Activated CD4-positive, alpha-beta T cell treated with anti-CD3 and anti-CD28 coated beads, Interleukin-2, amount 10 ng/mL, durations not matched to agents 24 days and 14 days (primary cell): ENCODE measurements around the gene COX5A. TPM values are rescaled to one million over a fixed set of nuclear protein-coding genes. Genes with fewer than 3 reads are reported as not detected.
"Not testable (repeated sequence)": the region's sequence is repeated elsewhere in the genome, so short reads cannot be mapped to it uniquely, and the experiment has no call there.

Source experiments
- DNase-seq: peaks from one replicate; pipeline ENCODE4 v3.0.0; 2022
- H3K27ac Mint-ChIP-seq: one replicate; pipeline ENCODE4 v1.8.0; 2022; ENCODE audit warnings: mild to moderate bottlenecking, mixed read lengths
- H3K27me3 Mint-ChIP-seq: one replicate; pipeline ENCODE4 v1.8.0; 2022; ENCODE audit warnings: mixed read lengths
- H3K36me3 Mint-ChIP-seq: one replicate; pipeline ENCODE4 v1.8.0; 2022; ENCODE audit warnings: low read depth, mild to moderate bottlenecking, mixed read lengths
- H3K4me1 Mint-ChIP-seq: one replicate; pipeline ENCODE4 v1.8.0; 2021; ENCODE audit warnings: mixed read lengths
- H3K4me3 Mint-ChIP-seq: one replicate; pipeline ENCODE4 v1.8.0; 2022; ENCODE audit warnings: mild to moderate bottlenecking, moderate library complexity, mixed read lengths
- H3K9me3 Mint-ChIP-seq: one replicate; pipeline ENCODE4 v1.8.0; 2021; ENCODE audit warnings: mixed read lengths
- intact Hi-C: fragments of 100-400 bp; cut with micrococcal nuclease; formaldehyde crosslinking; loops from one replicate; pipeline ENCODE4 v1.15.1; 2023
- total RNA-seq: library from RNA; stranded (reverse); gene quantifications from 2 replicates; pipeline ENCODE4 v1.2.3, GENCODE V29; 2022

COX5A gene
- total RNA-seq, 1 donor from 2014 or later, result 317 TPM

DNA sequence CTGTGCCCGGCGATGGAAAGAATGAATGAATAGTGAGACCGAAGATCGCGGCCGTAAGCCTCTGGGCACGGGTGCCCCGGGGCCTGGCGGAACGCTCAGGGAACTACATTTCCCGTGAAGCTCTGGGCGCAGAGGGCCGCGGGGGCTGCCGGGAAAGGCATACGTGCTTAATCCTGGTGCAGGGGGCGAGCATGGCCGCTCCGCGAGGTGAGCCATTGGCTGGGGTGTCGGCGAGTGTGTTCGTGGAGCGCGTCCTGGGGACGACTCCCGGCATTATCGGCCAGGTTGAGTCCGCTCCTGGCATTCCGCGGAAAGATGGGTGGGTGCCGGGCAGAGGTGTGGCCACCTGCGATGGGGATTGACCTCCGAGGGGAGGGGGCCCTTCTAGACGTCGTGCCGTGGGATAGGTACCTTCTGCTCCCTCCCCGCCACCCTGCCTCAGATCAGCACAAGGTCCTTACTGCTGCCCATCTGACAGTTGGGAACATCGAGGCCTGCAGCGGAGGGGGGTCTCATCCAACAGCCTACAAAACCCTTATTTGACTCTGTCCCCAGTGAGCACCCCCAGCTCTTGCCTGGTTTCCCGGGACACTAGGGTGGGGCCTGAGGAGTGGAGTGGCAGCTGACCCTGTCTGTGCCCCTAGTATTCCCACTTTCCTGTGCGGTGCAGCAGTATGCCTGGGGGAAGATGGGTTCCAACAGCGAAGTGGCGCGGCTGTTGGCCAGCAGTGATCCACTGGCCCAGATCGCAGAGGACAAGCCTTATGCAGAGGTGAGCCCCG lies 47.8 kb downstream of the COX5A start, which contains the start of gene MPI:
MPI (plus strand) TSS at position 160 of the 782 bp plus-strand sequence; CDS start at position 192, 32 bp downstream.
- Mint-ChIP-seq H3K9me3 (no peaks in the 10 kb centered on the region), H3K4me3 (peak within 1 kb of the TSS; percentile 80), H3K4me1 (peaks cover 39% of the 10 kb centered on the region), H3K27ac (peak within 1 kb of the TSS; percentile 84), H3K27me3 (no peaks in the 10 kb centered on the region), H3K36me3 (peaks cover 32% of the 10 kb centered on the region)
- intact Hi-C loops, result loop anchor here (1.0 kb wide), 5 partner anchors 11 to 48 kb away; partner anchors contain the start of genes COX5A, FAM219B and SCAMP2
- peak; percentile 96 for DNase-seq

DNA sequence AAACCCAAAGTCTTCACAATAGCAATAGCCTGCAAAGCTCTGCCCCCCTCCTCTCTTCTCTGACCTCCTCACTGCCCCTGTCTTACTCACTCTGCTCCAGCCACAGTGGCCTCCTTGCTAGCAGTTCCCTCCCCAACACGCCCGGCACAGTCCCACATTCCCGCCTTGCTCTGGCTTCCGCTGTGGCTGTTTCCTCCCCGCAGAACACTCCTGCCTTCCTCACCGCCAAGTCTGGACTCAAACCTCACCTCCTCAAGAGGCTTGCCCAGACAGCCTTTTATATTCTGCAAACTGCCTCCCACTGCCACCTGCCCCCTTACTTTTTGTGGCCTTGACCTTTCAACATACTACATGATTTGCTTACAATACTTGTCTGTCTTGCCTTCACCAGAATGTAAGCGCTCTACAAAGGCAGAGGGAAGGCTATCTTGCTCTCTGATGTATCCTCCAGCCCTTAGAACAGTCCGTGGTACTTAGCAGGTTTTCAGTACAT lies 48.4 kb downstream of the COX5A start:
- no peaks in the 10 kb centered on the region for H3K9me3 Mint-ChIP-seq
- peak; percentile 80 for DNase-seq
- no peaks in the 10 kb centered on the region for H3K27me3 Mint-ChIP-seq
- H3K4me3 Mint-ChIP-seq, result peak overlapping the region; percentile 80
- intact Hi-C loops, result loop anchor here (1.0 kb wide), 4 partner anchors 12 to 49 kb away; partner anchors contain the start of genes COX5A and SCAMP2
- H3K4me1 Mint-ChIP-seq, result peaks cover 41% of the 10 kb centered on the region
- peaks cover 31% of the 10 kb centered on the region for H3K36me3 Mint-ChIP-seq
- peak overlapping the region; percentile 84 for H3K27ac Mint-ChIP-seq

DNA sequence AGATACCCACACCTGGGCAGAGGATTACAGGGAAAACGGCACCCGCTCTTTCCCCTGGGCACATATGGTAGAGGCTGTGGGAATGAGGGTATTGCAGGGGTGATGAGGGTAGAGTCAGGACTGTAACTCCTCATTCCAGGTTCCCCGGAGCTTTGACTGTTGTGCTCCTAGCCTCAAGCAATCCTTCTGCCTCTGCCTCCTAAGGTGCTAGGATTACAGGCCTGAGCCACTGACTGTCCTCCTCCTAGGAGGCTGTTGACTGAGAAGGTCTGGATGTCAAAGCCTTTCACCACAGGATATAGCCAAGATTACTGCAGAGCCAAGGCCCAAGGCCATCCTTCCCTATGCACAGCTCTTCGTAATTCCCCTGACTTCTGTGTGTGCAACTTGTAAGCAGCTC lies 49.2 kb downstream of the COX5A start:
- Mint-ChIP-seq H3K27ac (peak overlapping the region; percentile 84), H3K27me3 (no peaks in the 10 kb centered on the region), H3K4me3 (peak overlapping the region; percentile 80), H3K9me3 (no peaks in the 10 kb centered on the region), H3K4me1 (peaks cover 45% of the 10 kb centered on the region), H3K36me3 (peaks cover 29% of the 10 kb centered on the region)
- no peak for DNase-seq
- intact Hi-C loops, result loop anchor here (1.0 kb wide), 4 partner anchors 13 to 50 kb away; partner anchors contain the start of genes COX5A and SCAMP2

DNA sequence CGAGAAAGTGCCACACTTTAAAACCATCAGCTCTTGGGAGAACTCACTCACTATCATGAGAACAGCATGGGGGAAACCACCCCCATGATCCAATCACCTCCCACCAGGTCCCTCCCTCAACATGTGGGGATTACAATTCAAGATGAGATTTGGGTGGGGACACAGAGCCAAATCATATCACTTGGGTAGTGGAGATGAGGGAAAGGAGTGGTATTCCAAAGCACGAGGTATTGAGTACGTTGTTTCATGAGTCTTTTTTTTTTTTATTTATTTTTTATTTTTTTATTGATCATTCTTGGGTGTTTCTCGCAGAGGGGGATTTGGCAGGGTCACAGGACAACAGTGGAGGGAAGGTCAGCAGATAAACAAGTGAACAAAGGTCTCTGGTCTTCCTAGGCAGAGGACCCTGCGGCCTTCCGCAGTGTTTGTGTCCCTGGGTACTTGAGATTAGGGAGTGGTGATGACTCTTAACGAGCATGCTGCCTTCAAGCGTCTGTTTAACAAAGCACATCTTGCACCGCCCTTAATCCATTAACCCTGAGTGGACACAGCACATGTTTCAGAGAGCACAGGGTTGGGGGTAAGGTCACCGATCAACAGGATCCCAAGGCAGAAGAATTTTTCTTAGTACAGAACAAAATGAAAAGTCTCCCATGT lies 50.2 kb downstream of the COX5A start:
- H3K27ac Mint-ChIP-seq, result peak overlapping the region; percentile 31
- H3K4me3 Mint-ChIP-seq, result not testable (repeated sequence)

DNA sequence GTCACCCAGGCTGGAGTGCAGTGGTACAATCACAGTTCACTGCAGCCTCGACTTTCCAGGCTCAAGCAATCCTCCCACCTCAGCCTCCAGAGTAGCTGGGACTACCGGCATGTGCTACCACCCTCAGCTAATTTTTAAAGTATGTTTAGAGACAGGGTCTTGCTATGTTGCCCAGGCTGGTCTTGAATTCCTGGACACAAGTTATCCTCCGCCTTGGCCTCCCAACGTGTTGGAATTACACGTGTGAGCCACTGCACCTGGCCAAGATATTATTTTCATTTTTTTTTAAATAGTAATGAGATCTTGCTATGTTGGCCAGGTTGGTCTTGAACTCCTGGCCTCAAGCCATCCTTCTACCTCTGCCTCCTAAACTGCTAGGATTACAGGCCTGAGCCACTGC lies 52.4 kb downstream of the COX5A start:
- no peak for DNase-seq
- H3K36me3 Mint-ChIP-seq, result peaks cover under 1% of the 10 kb centered on the region
- no peak overlapping the region for H3K4me3 Mint-ChIP-seq
- peaks cover 22% of the 10 kb centered on the region for H3K4me1 Mint-ChIP-seq
- no peaks in the 10 kb centered on the region for H3K27me3 Mint-ChIP-seq
- H3K9me3 Mint-ChIP-seq, result no peaks in the 10 kb centered on the region
- intact Hi-C loops, result no loop called here
- no peak overlapping the region for H3K27ac Mint-ChIP-seq

More for the DNA sequence above, 50.2 kb downstream of the COX5A start:
- peaks cover 34% of the 10 kb centered on the region for H3K4me1 Mint-ChIP-seq
- DNase-seq, H3K9me3 Mint-ChIP-seq, H3K27me3 Mint-ChIP-seq, intact Hi-C loops: not testable (repeated sequence)
- H3K36me3 Mint-ChIP-seq, result peaks cover 18% of the 10 kb centered on the region

DNA sequence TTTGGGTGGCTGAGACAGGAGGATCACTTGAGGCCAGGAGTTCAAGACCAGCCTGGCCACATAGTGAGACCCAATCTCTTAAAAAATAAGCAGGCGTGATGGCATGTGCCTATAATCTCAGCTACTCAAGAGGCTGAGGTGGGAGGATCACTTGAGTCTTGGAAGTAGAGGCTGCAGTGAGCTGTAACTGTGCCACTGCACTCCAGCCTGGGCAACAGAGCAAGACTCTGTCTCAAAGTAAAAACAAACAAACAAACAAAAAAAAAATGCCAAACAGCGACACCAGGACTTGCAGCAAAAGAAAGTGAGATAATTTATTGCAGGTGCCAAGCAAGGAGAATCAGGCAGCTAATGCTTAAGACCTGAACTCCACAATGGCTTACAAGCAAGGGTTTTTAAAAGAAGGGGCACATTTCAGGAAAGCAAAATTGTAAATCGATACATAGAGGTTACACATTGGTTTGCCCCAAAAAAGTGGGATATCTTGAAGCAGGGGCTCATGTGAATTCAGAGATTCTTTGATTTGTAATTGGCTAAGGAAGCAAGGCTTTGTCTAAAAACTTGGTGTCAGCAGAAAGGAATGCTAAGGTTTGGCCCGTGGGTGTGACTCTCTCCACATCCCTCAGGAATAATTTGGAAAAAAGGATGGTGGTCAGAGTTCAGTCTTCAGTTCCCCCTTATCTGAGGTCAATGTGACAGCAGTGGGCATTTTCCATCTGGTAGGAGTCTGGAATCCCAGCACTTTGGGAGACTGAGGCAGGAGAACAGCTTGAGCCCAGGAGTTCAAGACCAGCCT lies 53.2 kb downstream of the COX5A start:
- H3K4me1 Mint-ChIP-seq, result peaks cover 19% of the 10 kb centered on the region
- H3K36me3 Mint-ChIP-seq, result no peaks in the 10 kb centered on the region
- H3K4me3 Mint-ChIP-seq, result no peak overlapping the region
- intact Hi-C loops, result no loop called here
- no peaks in the 10 kb centered on the region for H3K27me3 Mint-ChIP-seq
- no peak overlapping the region for H3K27ac Mint-ChIP-seq
- H3K9me3 Mint-ChIP-seq, result no peaks in the 10 kb centered on the region
- DNase-seq, result no peak

DNA sequence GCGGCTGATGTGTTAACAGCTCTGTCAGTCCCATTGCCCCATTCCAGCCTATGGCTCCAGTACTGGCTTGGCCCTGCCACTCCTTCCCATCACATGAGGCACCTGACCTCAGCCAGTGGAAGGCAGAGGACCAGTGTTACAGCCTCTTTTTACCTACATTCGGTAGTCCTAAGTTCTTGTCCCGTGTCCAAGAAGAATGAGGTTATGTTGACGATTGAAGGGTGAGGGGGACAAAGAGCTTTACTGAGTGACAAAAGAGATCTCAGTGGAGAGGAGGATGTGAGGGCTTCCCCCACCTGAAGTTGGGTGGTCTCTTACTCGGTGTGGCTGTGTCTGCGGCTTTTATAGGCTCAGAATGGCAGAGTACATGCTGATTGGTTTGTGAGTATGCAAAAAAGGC lies 55.3 kb downstream of the COX5A start:
- Mint-ChIP-seq H3K4me3 (no peak overlapping the region), H3K27ac (no peak overlapping the region), H3K36me3 (no peaks in the 10 kb centered on the region), H3K4me1 (peaks cover 10% of the 10 kb centered on the region), H3K27me3 (no peaks in the 10 kb centered on the region), H3K9me3 (no peaks in the 10 kb centered on the region)
- intact Hi-C loops, result no loop called here
- DNase-seq, result no peak

DNA sequence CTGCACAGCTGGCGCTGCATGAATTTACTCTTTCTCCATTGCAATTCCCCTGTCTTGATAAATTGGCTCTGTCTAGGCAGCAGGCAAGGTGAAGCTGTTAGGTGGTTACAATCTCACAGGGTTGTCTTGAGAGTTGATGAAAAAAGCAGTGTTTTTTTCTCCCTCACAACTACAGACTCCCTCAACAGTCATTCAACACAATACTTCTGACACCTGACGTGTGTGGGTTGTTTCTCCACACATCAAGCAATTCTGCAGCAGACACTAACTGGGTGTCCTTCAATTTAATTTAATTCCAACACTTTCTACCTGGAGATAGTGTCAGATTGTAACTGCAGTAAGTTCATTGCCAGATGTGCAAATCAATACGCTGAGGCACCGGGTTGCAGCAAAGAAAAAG lies 59.6 kb downstream of the COX5A start:
- intact Hi-C loops, result no loop called here
- no peaks in the 10 kb centered on the region for H3K36me3 Mint-ChIP-seq
- H3K4me3 Mint-ChIP-seq, result no peak overlapping the region
- peaks cover 9% of the 10 kb centered on the region for H3K4me1 Mint-ChIP-seq
- no peak overlapping the region for H3K27ac Mint-ChIP-seq
- H3K9me3 Mint-ChIP-seq, result no peaks in the 10 kb centered on the region
- no peaks in the 10 kb centered on the region for H3K27me3 Mint-ChIP-seq
- no peak for DNase-seq

DNA sequence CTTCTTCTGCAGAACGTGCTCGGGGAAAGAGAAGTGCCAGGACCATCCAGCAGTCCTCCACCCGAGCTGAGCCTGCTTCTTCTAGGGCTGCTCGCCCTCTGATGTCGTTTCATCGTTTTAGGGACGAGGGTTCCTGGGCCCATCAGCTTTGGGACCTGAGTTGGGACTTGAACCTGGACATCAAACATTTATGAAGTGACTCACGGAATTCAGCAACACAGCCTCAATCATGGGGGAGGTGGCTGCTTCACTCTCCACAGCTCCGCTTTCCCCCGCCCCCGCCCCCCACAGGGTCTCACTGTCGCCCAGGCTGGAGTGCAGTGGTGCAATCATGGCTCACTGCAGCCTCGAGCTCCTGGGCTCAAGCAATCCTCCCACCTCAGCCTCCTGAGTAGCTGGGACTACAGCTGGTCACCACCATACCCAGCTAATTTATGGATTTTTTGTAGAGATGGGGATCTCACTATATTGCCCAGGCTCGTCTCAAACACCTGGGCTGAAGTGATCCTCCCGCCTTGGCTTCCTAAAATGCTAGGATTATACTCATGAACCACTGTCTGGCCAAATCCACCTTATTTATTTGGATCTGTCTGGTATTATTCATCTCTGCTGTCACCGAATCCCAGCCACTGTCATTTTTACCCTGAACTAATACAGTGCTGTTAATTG lies 64.0 kb downstream of the COX5A start:
- no peak for DNase-seq
- Mint-ChIP-seq H3K9me3 (no peaks in the 10 kb centered on the region), H3K27ac (peak overlapping the region; percentile 93), H3K4me3 (peak overlapping the region; percentile 99), H3K4me1 (peaks cover 38% of the 10 kb centered on the region), H3K27me3 (no peaks in the 10 kb centered on the region), H3K36me3 (peaks cover 16% of the 10 kb centered on the region)
- intact Hi-C loops, result loop anchor here (1.0 kb wide), 4 partner anchors 15 to 91 kb away; partner anchors contain the start of genes FAM219B and ULK3

DNA sequence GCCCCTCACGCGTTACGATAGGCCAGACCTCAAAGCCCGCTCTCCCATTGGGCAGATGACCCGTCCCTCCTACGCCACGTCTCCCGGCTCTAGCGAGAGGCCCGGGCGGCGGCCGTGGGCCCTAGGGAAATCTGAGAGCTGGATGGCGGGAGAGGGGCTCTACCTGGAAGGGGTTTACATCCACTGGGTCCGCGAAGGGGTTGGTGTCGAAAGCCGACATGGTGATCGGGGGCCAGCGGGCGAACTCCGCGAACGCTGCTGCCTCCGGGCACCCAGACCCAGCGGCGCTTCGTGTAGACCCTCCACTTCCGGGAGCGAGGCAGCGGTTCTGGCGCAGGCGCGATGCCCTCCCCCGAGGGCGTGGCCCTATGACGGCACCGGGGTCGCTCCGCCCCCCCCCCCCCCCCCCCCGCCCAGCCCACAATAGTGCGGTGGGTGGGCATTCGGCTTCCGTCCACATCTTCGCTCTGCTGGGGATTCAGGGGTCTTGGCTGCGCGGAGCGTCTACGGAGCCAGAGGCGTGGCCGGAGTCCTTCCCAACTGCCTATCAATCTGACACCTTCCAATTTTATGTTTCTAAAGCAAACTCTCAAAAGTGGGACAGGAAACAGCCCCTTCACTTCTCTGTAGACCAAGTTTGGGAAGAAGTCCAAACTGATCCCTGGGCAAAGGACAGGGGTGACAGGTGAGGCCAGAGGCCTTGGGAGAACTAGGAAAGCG lies 64.7 kb downstream of the COX5A start, which contains the start of gene SCAMP2:
SCAMP2 (minus strand) TSS at position 330 of the 720 bp plus-strand sequence; CDS start at position 220, 110 bp downstream.
- DNase-seq, result peak; percentile 96
- H3K27me3 Mint-ChIP-seq, result no peaks in the 10 kb centered on the region
- H3K4me3 Mint-ChIP-seq, result peak within 1 kb of the TSS; percentile 99
- H3K9me3 Mint-ChIP-seq, result no peaks in the 10 kb centered on the region
- H3K36me3 Mint-ChIP-seq, result peaks cover 20% of the 10 kb centered on the region
- peaks cover 44% of the 10 kb centered on the region for H3K4me1 Mint-ChIP-seq
- peak within 1 kb of the TSS; percentile 93 for H3K27ac Mint-ChIP-seq
- intact Hi-C loops, result loop anchor here (1.0 kb wide), 4 partner anchors 16 to 90 kb away; partner anchors contain the start of genes FAM219B and ULK3

DNA sequence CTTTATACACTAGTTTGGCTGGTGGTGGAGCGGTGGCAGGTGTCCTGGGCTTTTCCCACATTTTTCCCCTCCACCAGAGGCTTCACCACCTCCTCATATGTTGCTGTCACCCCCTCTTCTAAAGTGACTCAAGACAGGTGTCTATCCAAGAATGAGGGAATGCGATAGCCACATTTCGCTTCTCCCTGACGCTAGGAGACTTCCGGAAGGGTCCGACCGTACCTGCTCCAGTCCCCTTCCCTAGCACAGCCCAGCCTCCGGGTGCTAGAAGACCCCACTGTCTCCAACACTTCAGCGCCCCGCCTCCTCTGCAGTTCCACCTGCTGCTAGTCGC lies 65.2 kb downstream of the COX5A start:
- Mint-ChIP-seq H3K9me3 (no peaks in the 10 kb centered on the region), H3K27ac (peak overlapping the region; percentile 93), H3K36me3 (peaks cover 26% of the 10 kb centered on the region), H3K4me3 (peak overlapping the region; percentile 99), H3K27me3 (no peaks in the 10 kb centered on the region), H3K4me1 (peaks cover 49% of the 10 kb centered on the region)
- DNase-seq, result no peak
- intact Hi-C loops, result loop anchor here (1.0 kb wide), 4 partner anchors 17 to 89 kb away; partner anchors contain the start of genes FAM219B and ULK3

DNA sequence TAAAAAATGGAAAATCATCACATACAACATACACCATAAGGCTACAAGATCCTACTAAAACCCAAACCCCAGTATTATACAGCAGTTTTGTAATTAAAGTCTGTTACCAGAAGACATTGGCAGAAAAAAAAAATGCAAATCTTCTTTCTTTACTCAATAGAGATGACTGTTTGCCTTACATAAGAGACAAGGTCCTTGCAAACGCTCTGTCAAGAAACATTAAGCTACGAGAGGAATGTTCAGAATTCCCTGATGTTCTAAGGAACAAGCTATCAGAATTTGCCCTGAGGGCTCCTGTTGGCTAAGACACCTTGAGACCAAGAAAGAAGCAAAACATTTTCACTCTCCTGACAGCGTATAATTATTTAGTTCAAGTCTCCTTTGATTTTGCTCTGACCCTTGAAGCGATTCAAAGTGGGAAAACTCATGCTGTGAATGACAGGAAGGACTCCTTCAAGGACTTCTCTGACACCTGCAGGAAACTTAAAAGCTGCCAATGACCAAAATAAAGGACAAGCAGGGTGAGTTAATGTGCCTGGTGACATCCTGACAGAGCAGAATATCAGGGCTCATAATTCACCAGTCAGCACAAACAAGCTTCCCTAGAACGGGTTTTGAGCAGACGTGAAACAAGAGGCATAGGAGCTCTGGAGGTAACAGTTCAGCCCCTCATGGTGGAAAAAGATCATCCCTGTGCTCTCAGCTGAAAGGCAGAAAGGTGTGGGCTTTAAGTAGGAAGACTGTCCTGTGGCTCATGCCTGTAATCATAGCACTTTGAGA lies 67.2 kb downstream of the COX5A start:
- no peaks in the 10 kb centered on the region for H3K9me3 Mint-ChIP-seq
- peak overlapping the region; percentile 84 for H3K27ac Mint-ChIP-seq
- peaks cover 63% of the 10 kb centered on the region for H3K4me1 Mint-ChIP-seq
- intact Hi-C loops, result loop anchor here (1.0 kb wide), 1 partner anchor 25 kb away; no protein-coding TSS in a partner anchor
- peak overlapping the region; percentile 99 for H3K4me3 Mint-ChIP-seq
- H3K27me3 Mint-ChIP-seq, result no peaks in the 10 kb centered on the region
- peaks cover 35% of the 10 kb centered on the region for H3K36me3 Mint-ChIP-seq
- DNase-seq, result no peak
